WI38 (cell line): ENCODE data around the gene ADCY7.

ENCODE experiments used
- H3K4me3 ChIP-seq: 2 replicates; pipeline ENCODE4 v1.5.1; 2011; ENCODE audit warnings: low read depth, mild to moderate bottlenecking, control low read depth, low read length
- CTCF ChIP-seq: IDR thresholded peaks from 2 replicates; pipeline ENCODE4 v1.5.1; 2012; ENCODE audit warnings: low read depth, mild to moderate bottlenecking, control low read depth, low read length

ADCY7 gene

GRCh38 chr16:50296807-50297206 is 30.5 kb downstream of the ADCY7 start:
- TF ChIP-seq CTCF: no peak
- H3K4me3 ChIP-seq: no peak overlapping the region

- H3K4me3 ChIP-seq: no peak overlapping the region
- no peak for TF ChIP-seq CTCF
These were observed 31.1 kb downstream of the ADCY7 start for GRCh38 chr16:50297301-50298074.

- no peak for TF ChIP-seq CTCF
- no peak overlapping the region for H3K4me3 ChIP-seq
These were observed 31.7 kb downstream of the ADCY7 start for GRCh38 chr16:50298075-50298460.

GRCh38 chr16:50298591-50299507 is 32.5 kb downstream of the ADCY7 start:
- TF ChIP-seq CTCF: no peak
- H3K4me3 ChIP-seq: no peak overlapping the region

GRCh38 chr16:50299508-50300105 is 33.3 kb downstream of the ADCY7 start:
- no peak for TF ChIP-seq CTCF
- H3K4me3 ChIP-seq: no peak overlapping the region

GRCh38 chr16:50300942-50301625 is 34.7 kb downstream of the ADCY7 start:
- peak overlapping the region; percentile 20; the same call in 1 of the 2 replicates for H3K4me3 ChIP-seq
- TF ChIP-seq CTCF: no peak
